Measurements from ENCODE around the gene SLC35C1. TPM values are rescaled to one million over a fixed set of nuclear protein-coding genes. Genes with fewer than 3 reads are reported as not detected.

Gene SLC35C1
- total and polyA plus RNA-seq, 2 of the 8 experiments (the other 6 are each of a cell fraction or from before 2014, with no cell fraction given): 4.6 to 10.6 TPM

GRCh38 chr11:45765107-45765668, 39.8 kb upstream of the SLC35C1 start:
- no peaks in the 10 kb centered on the region for H3K79me1 ChIP-seq (ENCODE audit: low read depth, low read length)
- no peak overlapping the region for H2BK20ac ChIP-seq (ENCODE audit: low read length)
- H2AK5ac ChIP-seq (ENCODE audit: low read depth, low read length): no peak overlapping the region
- H3K79me2 ChIP-seq (ENCODE audit: control insufficient read depth in 1 of 2, insufficient read depth in 2 of 2, low read length in 2 of 2): no peaks in the 10 kb centered on the region
- FAIRE-seq: no peak
- H3K23me2 ChIP-seq (ENCODE audit: low read depth, low read length): no peaks in the 10 kb centered on the region
- no peaks in the 10 kb centered on the region for H3K9me3 ChIP-seq (ENCODE audit: insufficient read depth in 2 of 2, low read depth in 1 of 2, low read length in 1 of 2)
- TF ChIP-seq POLR2AphosphoS5 (IDR thresholded peaks at IDR 0.05; ENCODE audit: low read depth, low read length): no peak
- TF ChIP-seq HDAC2 (IDR thresholded peaks at IDR 0.05; ENCODE audit: borderline replicate concordance in 1 of 2, low read depth in 2 of 2, low read length in 2 of 2): no peak
- no peak for TF ChIP-seq JUN (IDR thresholded peaks at IDR 0.05; ENCODE audit: low read depth, low read length)
- no peak for TF ChIP-seq CEBPB (IDR thresholded peaks at IDR 0.05; ENCODE audit: low read depth, low read length)
- TF ChIP-seq CTBP2 (IDR thresholded peaks at IDR 0.05; ENCODE audit: borderline replicate concordance, insufficient read depth, insufficient read length, low read length): no peak
- TF ChIP-seq, protein P1, sequence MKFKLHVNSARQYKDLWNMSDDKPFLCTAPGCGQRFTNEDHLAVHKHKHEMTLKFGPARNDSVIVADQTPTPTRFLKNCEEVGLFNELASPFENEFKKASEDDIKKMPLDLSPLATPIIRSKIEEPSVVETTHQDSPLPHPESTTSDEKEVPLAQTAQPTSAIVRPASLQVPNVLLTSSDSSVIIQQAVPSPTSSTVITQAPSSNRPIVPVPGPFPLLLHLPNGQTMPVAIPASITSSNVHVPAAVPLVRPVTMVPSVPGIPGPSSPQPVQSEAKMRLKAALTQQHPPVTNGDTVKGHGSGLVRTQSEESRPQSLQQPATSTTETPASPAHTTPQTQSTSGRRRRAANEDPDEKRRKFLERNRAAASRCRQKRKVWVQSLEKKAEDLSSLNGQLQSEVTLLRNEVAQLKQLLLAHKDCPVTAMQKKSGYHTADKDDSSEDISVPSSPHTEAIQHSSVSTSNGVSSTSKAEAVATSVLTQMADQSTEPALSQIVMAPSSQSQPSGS (IDR thresholded peaks at IDR 0.05; ENCODE audit: low read length): no peak
- TF ChIP-seq CREB1 (IDR thresholded peaks at IDR 0.05): no peak
- no peak for TF ChIP-seq EGR1 (IDR thresholded peaks at IDR 0.05; ENCODE audit: borderline replicate concordance, low read depth, low read length)
- TF ChIP-seq EZH2 (IDR thresholded peaks at IDR 0.05; ENCODE audit: low read depth, low read length, severe bottlenecking): no peak
- no peak for TF ChIP-seq EP300 (IDR thresholded peaks at IDR 0.05; ENCODE audit: borderline replicate concordance in 1 of 2, low read depth in 2 of 2, low read length in 2 of 2)
- TF ChIP-seq MAFK (IDR thresholded peaks at IDR 0.05; ENCODE audit: low read depth, low read length): no peak
- no peak for TF ChIP-seq TCF12 (IDR thresholded peaks at IDR 0.05; ENCODE audit: low read depth, low read length)
- no peak overlapping the region for H3K14ac ChIP-seq (ENCODE audit: insufficient read length)
- H2BK15ac ChIP-seq (ENCODE audit: low read length): no peak overlapping the region
- no peak overlapping the region for H3K18ac ChIP-seq (ENCODE audit: extremely low read depth, low read length)
- no peak overlapping the region for H4K5ac ChIP-seq (ENCODE audit: insufficient read length, low read depth, low read length)
- no peak for DNase-seq (ENCODE audit: low read depth in 1 of 2, low spot score in 2 of 2)
- ChIA-PET CTCF (ENCODE audit: partially characterized antibody) (interaction anchor here (0.6 kb wide), 1 partner anchor 10 kb away, joined by 3 read pairs; no protein-coding TSS in a partner anchor), POLR2A (ENCODE audit: partially characterized antibody) (no interaction called here)
- no peak overlapping the region for H3K56ac ChIP-seq (replicated peaks; ENCODE audit: insufficient read length, low read depth, low read length)
- H3K27me3 ChIP-seq (replicated peaks in 1 of 4; ENCODE audit: control insufficient read depth in 3 of 4, extremely low read depth in 1 of 4, insufficient read depth in 3 of 4, low read length in 3 of 4): no peaks in the 10 kb centered on the region; a peak in 2 of 7 replicates
- 90% methylated on average over 8 of the region's 8 CpGs; no CpG with 5 or more reads in 1 of the 2 experiments for WGBS, 2 experiments (ENCODE audit: extremely low coverage in 1 of 2, insufficient coverage in 1 of 2, insufficient read length in 1 of 2, insufficient replicate concordance in 2 of 2, low coverage in 1 of 2, low lambda C conversion rate in 2 of 2, missing lambda C conversion rate in 1 of 2)
- H3K4me2 ChIP-seq (ENCODE audit: insufficient read depth in 1 of 2, low read depth in 2 of 2, low read length in 2 of 2): no peak overlapping the region
- no peak overlapping the region for H3K9ac ChIP-seq (replicated peaks in 1 of 4; ENCODE audit: extremely low read depth in 1 of 4, low read depth in 3 of 4, low read length in 3 of 4)
- no peaks in the 10 kb centered on the region for H3K36me3 ChIP-seq (ENCODE audit: control insufficient read depth in 2 of 4, insufficient read depth in 4 of 4, low read length in 3 of 4)
- H4K8ac ChIP-seq (ENCODE audit: extremely low read depth, insufficient read depth, low read length): no peak overlapping the region
- H2AFZ ChIP-seq (ENCODE audit: low read length): no peak overlapping the region
- no peak overlapping the region for H2BK120ac ChIP-seq (replicated peaks; ENCODE audit: low read depth, low read length)
- no peak overlapping the region for H4K91ac ChIP-seq (replicated peaks; ENCODE audit: insufficient read length, low read length)
- H3K27ac ChIP-seq (ENCODE audit: low read depth, low read length): no peak overlapping the region; the same call in 1 of the 2 replicates
- H3K4me3 ChIP-seq (ENCODE audit: extremely low read depth in 1 of 4, insufficient read depth in 2 of 4, low read depth in 3 of 4, low read length in 4 of 4): no peak overlapping the region
- no peak overlapping the region for H2BK12ac ChIP-seq (ENCODE audit: low read depth, low read length)
- H2BK5ac ChIP-seq (ENCODE audit: low read depth, low read length): no peak overlapping the region
- H3K4ac ChIP-seq (replicated peaks; ENCODE audit: insufficient read length, low read depth, low read length): no peak overlapping the region
- H3K23ac ChIP-seq (ENCODE audit: insufficient read length): no peak overlapping the region
- H3K4me1 ChIP-seq (replicated peaks in 1 of 4; ENCODE audit: control insufficient read depth in 3 of 4, insufficient read depth in 4 of 4, low read length in 3 of 4): no peaks in the 10 kb centered on the region
- H4K20me1 ChIP-seq (replicated peaks in 1 of 2; ENCODE audit: control insufficient read depth in 1 of 2, insufficient read depth in 2 of 2, low read length in 2 of 2): no peaks in the 10 kb centered on the region

Measured in H1 (cell line).